Measurements from ENCODE around the gene VPS29. TPM values are rescaled to one million over a fixed set of nuclear protein-coding genes. Genes with fewer than 3 reads are reported as not detected.

VPS29 gene
- total RNA-seq (100 to 1,000 TPM in 3 of 5 donors, 10 to 100 TPM in 1, 1 to 10 TPM in 1; 7.8 to 192 (median 101) TPM), polyA plus RNA-seq (100 to 1,000 TPM; 160 to 185 (median 167) TPM)
- long read RNA-seq, donor 1, transcript VPS29-206 (4 exons, 1,523 nt): major isoform, 15 of 47 reads
- long read RNA-seq, donor 1, partial matches to known transcripts: 9 of 47 reads
- long read RNA-seq, donor 1, other reads (novel, unspliced or antisense): 18 of 47 reads
- long read RNA-seq, donor 2, transcript VPS29-206 (4 exons, 1,523 nt): major isoform, 26 of 70 reads
- long read RNA-seq, donor 2, partial matches to known transcripts: 8 of 70 reads
- long read RNA-seq, donor 2, other reads (novel, unspliced or antisense): 32 of 70 reads
- long read RNA-seq, donor 3, transcript VPS29-206 (4 exons, 1,523 nt): major isoform, 15 of 30 reads
- long read RNA-seq, donor 3, partial matches to known transcripts: 7 of 30 reads
- long read RNA-seq, donor 3, other reads (novel, unspliced or antisense): 6 of 30 reads
- long read RNA-seq, donor 4, partial matches to known transcripts: 0 of 10 reads
- long read RNA-seq, donor 4, other reads (novel, unspliced or antisense): 6 of 10 reads
- long read RNA-seq, donor 5, transcript VPS29-206 (4 exons, 1,523 nt): major isoform, 29 of 60 reads
- long read RNA-seq, donor 5, partial matches to known transcripts: 13 of 60 reads
- long read RNA-seq, donor 5, other reads (novel, unspliced or antisense): 12 of 60 reads
- long read RNA-seq, donor 6, transcript VPS29-207 (5 exons, 818 nt): minor isoform, 9 of 165 reads
- long read RNA-seq, donor 6, transcript VPS29-208 (2 exons, 810 nt): minor isoform, 8 of 165 reads
- long read RNA-seq, donor 6, transcript VPS29-206 (4 exons, 1,523 nt): major isoform, 62 of 165 reads
- long read RNA-seq, donor 6, partial matches to known transcripts: 35 of 165 reads
- long read RNA-seq, donor 6, other reads (novel, unspliced or antisense): 46 of 165 reads
- long read RNA-seq, donor 7, transcript VPS29-204 (3 exons, 563 nt): minor isoform, 5 of 84 reads
- long read RNA-seq, donor 7, transcript VPS29-206 (4 exons, 1,523 nt): major isoform, 41 of 84 reads
- long read RNA-seq, donor 7, partial matches to known transcripts: 9 of 84 reads
- long read RNA-seq, donor 7, other reads (novel, unspliced or antisense): 27 of 84 reads
- long read RNA-seq, donor 8, transcript VPS29-206 (4 exons, 1,523 nt): major isoform, 30 of 74 reads
- long read RNA-seq, donor 8, partial matches to known transcripts: 14 of 74 reads
- long read RNA-seq, donor 8, other reads (novel, unspliced or antisense): 28 of 74 reads
- long read RNA-seq, donor 9, transcript VPS29-206 (4 exons, 1,523 nt): major isoform, 20 of 61 reads
- long read RNA-seq, donor 9, partial matches to known transcripts: 14 of 61 reads
- long read RNA-seq, donor 9, other reads (novel, unspliced or antisense): 24 of 61 reads
- long read RNA-seq, donor 10, transcript VPS29-206 (4 exons, 1,523 nt): major isoform, 14 of 29 reads
- long read RNA-seq, donor 10, partial matches to known transcripts: 7 of 29 reads
- long read RNA-seq, donor 10, other reads (novel, unspliced or antisense): 6 of 29 reads

DNA sequence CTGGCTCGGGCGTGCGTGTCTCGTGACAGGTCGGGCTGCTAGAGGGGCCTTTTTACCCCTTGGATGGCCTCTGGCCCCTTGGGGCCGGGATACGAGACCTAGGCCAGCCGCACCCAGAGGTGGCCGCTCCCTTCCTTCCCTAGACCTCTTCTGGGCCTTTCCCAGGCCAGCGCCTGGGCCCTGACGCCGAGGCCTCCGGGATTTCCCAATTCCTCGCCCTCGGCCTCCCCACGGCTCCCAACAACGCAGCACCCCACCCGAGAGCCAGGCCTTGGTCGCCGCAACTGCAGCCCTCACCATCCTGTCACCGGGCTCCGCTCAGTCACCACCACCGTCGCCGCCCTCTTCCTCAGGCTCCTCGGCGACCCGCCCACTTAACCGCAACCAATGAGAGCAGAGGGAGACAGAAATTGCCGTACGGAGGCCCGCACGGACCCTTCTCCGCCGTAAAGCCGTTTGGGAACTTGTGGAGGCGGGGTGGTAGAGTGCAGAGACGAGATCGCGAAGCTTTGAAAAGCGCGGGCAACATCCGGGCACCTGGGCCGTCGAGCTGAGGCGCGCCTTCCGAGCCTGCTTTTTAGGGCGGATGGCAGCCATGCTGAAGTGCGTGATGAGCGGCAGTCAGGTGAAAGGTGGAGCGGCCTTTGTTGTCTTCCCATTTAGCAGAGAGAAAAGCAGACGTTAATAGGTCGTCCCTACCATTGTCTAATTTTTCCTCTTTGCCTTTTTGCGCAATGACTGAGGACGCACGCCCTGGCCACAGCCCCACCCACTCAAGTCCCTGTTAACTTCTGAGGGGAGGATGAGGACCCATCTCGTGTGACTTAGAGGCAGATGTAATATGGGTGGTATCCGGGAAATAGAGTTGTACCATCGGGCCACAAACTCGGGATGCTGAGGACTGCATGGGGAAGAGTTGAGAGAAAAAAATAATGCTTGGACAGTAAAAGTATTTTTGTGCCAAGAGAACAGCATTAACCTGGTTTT is at the start of gene VPS29, which contains the start of gene RAD9B:
Gene VPS29 (minus strand): TSS at position 360 of the 987 bp plus-strand sequence. CDS start 60 bp downstream, at position 300.
Gene RAD9B (plus strand): TSS at position 580 of the 987 bp plus-strand sequence. CDS start 7 bp downstream, at position 587.
- peak; percentile 98 to 100 for DNase-seq
- intact Hi-C loops (cut with DNase I; ENCODE audit: low total_unique reads): no loop called here
- TF ChIP-seq POLR2A (IDR thresholded peaks at IDR 0.05) (peak in 2 of 4 donors; percentile 79 to 89), EP300 (IDR thresholded peaks at IDR 0.05) (no peak), POLR2AphosphoS5 (IDR thresholded peaks at IDR 0.05) (peak; percentile 97 to 99 (median 98))
- TF ChIP-seq, protein P1, sequence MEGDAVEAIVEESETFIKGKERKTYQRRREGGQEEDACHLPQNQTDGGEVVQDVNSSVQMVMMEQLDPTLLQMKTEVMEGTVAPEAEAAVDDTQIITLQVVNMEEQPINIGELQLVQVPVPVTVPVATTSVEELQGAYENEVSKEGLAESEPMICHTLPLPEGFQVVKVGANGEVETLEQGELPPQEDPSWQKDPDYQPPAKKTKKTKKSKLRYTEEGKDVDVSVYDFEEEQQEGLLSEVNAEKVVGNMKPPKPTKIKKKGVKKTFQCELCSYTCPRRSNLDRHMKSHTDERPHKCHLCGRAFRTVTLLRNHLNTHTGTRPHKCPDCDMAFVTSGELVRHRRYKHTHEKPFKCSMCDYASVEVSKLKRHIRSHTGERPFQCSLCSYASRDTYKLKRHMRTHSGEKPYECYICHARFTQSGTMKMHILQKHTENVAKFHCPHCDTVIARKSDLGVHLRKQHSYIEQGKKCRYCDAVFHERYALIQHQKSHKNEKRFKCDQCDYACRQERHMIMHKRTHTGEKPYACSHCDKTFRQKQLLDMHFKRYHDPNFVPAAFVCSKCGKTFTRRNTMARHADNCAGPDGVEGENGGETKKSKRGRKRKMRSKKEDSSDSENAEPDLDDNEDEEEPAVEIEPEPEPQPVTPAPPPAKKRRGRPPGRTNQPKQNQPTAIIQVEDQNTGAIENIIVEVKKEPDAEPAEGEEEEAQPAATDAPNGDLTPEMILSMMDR (IDR thresholded peaks at IDR 0.05): peak in 1 of 7 experiments; percentile 14
- H3K36me3 ChIP-seq: peaks cover 0 to 12% (median 4%) of the 10 kb centered on the region in 4 donors
- H3K4me1 ChIP-seq: peaks cover 11 to 48% (median 38%) of the 10 kb centered on the region in 4 donors
- no peaks in the 10 kb centered on the region for H3K27me3 ChIP-seq
- WGBS, 5 donors: 6 to 14% (median 7%) methylated on average over 39 to 61 of the region's 61 CpGs
- H3K27ac ChIP-seq: peak within 1 kb of the TSS; percentile 87 to 98 (median 92)
- H3K4me3 ChIP-seq: peak within 1 kb of the TSS; percentile 73 to 96 (median 88)
- H3K9me3 ChIP-seq: no peaks in the 10 kb centered on the region

DNA sequence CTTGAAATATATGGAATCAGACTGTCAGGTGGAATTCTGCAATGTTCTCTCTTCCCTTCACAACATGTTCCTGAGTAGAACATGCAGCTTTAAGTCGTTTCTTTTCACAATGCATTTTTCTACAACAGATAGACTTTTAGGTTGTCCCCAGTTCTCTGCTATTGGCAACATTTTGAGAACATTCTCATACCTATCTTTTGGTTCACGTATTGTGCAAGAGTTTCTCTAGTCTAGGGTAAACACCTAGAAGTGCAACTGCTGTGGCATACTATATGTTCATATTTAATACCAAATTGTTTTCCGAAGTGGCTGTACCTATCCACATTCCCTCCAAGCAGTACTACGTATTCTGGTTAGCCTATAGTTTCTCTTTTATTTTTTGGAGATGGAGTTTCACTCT is 49.1 kb upstream of the VPS29 start:
- H3K4me3 ChIP-seq: no peak overlapping the region
- H3K27me3 ChIP-seq: no peaks in the 10 kb centered on the region
- 76 to 94% (median 89%) methylated on average over 4 of the region's 4 CpGs for WGBS, 5 donors
- no peak for DNase-seq
- intact Hi-C loops (cut with DNase I; ENCODE audit: low total_unique reads): no loop called here
- TF ChIP-seq EP300 (IDR thresholded peaks at IDR 0.05): no peak
- no peak for TF ChIP-seq POLR2A (IDR thresholded peaks at IDR 0.05)
- no peak for TF ChIP-seq POLR2AphosphoS5 (IDR thresholded peaks at IDR 0.05)
- TF ChIP-seq, protein P1 (IDR thresholded peaks at IDR 0.05): no peak
- H3K4me1 ChIP-seq: peaks cover 4 to 84% (median 42%) of the 10 kb centered on the region in 4 donors
- no peak overlapping the region for H3K27ac ChIP-seq
- no peaks in the 10 kb centered on the region for H3K9me3 ChIP-seq
- peaks cover 3 to 25% (median 20%) of the 10 kb centered on the region in 4 donors for H3K36me3 ChIP-seq

DNA sequence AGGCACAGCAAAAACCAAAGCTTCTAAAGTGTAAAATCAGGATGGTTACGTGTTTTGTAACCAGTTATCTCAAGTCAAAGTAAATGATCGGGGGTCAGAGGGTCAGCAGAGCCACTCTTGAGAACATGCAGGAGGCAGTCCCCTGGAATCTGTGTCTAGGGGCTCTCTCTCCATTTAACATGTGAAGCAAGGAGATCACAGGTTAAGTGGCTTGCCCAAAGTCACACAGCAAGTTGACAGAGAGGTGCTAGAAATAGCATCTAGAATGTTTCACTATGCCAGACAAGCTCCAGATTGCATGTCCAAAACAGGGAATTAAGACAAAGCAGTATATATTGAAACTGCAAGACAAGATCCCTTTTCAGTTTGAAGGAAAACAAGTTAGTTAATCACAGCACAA is 47.8 kb upstream of the VPS29 start:
- intact Hi-C loops (cut with DNase I; ENCODE audit: low total_unique reads): no loop called here
- Histone ChIP-seq H3K9me3 (no peaks in the 10 kb centered on the region), H3K27ac (peak overlapping the region in 1 of 5 donors; percentile 21), H3K4me1 (peaks cover 5 to 84% (median 45%) of the 10 kb centered on the region in 4 donors), H3K27me3 (no peaks in the 10 kb centered on the region), H3K36me3 (peaks cover 3 to 37% (median 25%) of the 10 kb centered on the region in 4 donors), H3K4me3 (no peak overlapping the region)
- no peak for DNase-seq
- WGBS, 5 donors: 75 to 89% (median 84%) methylated on average over 2 of the region's 2 CpGs
- TF ChIP-seq POLR2AphosphoS5 (IDR thresholded peaks at IDR 0.05) (no peak), POLR2A (IDR thresholded peaks at IDR 0.05) (no peak), EP300 (IDR thresholded peaks at IDR 0.05) (no peak)
- TF ChIP-seq, protein P1 (IDR thresholded peaks at IDR 0.05): no peak

All from stomach (tissue), 19 donors.